C4-2B (cell line): ENCODE measurements around the gene BMPR1B.

ENCODE experiments used
- CTCF ChIP-seq: fragments of 450-650 bp; conservative IDR thresholded peaks from 2 replicates; pipeline ENCODE4 v1.5.1; 2017; ENCODE audit warnings: mild to moderate bottlenecking
- ZFX ChIP-seq: fragments of 450-650 bp; IDR thresholded peaks from 2 replicates; pipeline ENCODE4 v1.6.1; 2017

- TF ChIP-seq CTCF (no peak), ZFX (no peak)
Measured at GRCh38 chr4:94843216-94843615, 85.5 kb downstream of the BMPR1B start.
